HEK293 (cell line): ENCODE results near the gene ALOX5AP.

Source experiments
- CTCF ChIA-PET: fragments of 350-600 bp; formaldehyde crosslinking; extraction: SDS; loops from one replicate; lab custom pipeline; 2021; ENCODE audit warnings: antibody characterized with exemption; lab: Yijun Ruan, JAX
- POLR2A ChIA-PET: fragments of 300-600 bp; formaldehyde crosslinking; extraction: SDS; loops from one replicate; lab custom pipeline; 2020; ENCODE audit warnings: antibody characterized with exemption, inconsistent platforms; lab: Yijun Ruan, JAX
- H3K27ac ChIP-seq: fragments of 200-500 bp; sonication (Bioruptor generic); 2 replicates; pipeline ENCODE4 v1.5.1; 2014; ENCODE audit warnings: low read depth, low read length, control low read depth, inconsistent platforms; ENCODE audit errors: extremely low read depth
- H3K36me3 ChIP-seq, 2 experiments: fragments of 200-500 bp in 1 of 2; sonication (Bioruptor generic) in 1 of 2; 1 replicate in 1 of 2; 2 replicates in 1 of 2; pipeline ENCODE4 v1.5.1; 2014 to 2017; ENCODE audit warnings: inconsistent platforms in 2 of 2, low read length in 2 of 2; ENCODE audit not compliant: control insufficient read depth in 2 of 2, insufficient read depth in 1 of 2
- H3K4me1 ChIP-seq: fragments of 200-500 bp; sonication (Bioruptor generic); 2 replicates; pipeline ENCODE4 v1.5.1; 2014; ENCODE audit warnings: mild to moderate bottlenecking, low read length, inconsistent platforms; ENCODE audit not compliant: control insufficient read depth, insufficient read depth
- H3K4me3 ChIP-seq: 2 replicates; pipeline ENCODE4 v1.5.1; 2011; ENCODE audit warnings: low read depth, mild to moderate bottlenecking, control low read depth, low read length, moderate library complexity
- H3K9me3 ChIP-seq: fragments of 200-500 bp; sonication (Bioruptor generic); 2 replicates; pipeline ENCODE4 v1.5.1; 2014; ENCODE audit warnings: low read depth, low read length, inconsistent platforms; ENCODE audit not compliant: control insufficient read depth, insufficient read depth
- BCL6B ChIP-seq: fragments of 450-650 bp; formaldehyde crosslinking; IDR thresholded peaks from 2 replicates; pipeline ENCODE4 v1.5.1; 2017; ENCODE audit warnings: missing biosample characterization, missing genetic modification characterization
- FEZF1 ChIP-seq: fragments of 450-650 bp; formaldehyde crosslinking; IDR thresholded peaks from 2 replicates; pipeline ENCODE4 v1.5.1; 2016; ENCODE audit warnings: missing biosample characterization, missing genetic modification characterization
- IKZF3 ChIP-seq: fragments of 450-650 bp; IDR thresholded peaks from 2 replicates; pipeline ENCODE4 v1.5.0; 2018; ENCODE audit warnings: missing biosample characterization, mild to moderate bottlenecking, missing genetic modification characterization, moderate library complexity
- OSR2 ChIP-seq: fragments of 450-650 bp; formaldehyde crosslinking; IDR thresholded peaks from 2 replicates; pipeline ENCODE4 v1.5.1; 2016; ENCODE audit warnings: missing biosample characterization, missing genetic modification characterization
- SCRT1 ChIP-seq: fragments of 450-650 bp; formaldehyde crosslinking; IDR thresholded peaks from 2 replicates; pipeline ENCODE4 v1.5.1; 2016; ENCODE audit warnings: missing biosample characterization, missing genetic modification characterization, borderline replicate concordance
- ZBTB26 ChIP-seq: fragments of 450-650 bp; formaldehyde crosslinking; optimal IDR thresholded peaks from 2 replicates; pipeline ENCODE3; 2016; ENCODE audit warnings: missing biosample characterization, mild to moderate bottlenecking, missing genetic modification characterization
- ZFHX2 ChIP-seq: fragments of 450-650 bp; formaldehyde crosslinking; conservative IDR thresholded peaks from 2 replicates; pipeline ENCODE4 v1.5.1; 2016; ENCODE audit warnings: missing biosample characterization, missing genetic modification characterization
- ZFP3 ChIP-seq: fragments of 450-650 bp; formaldehyde crosslinking; IDR thresholded peaks from 2 replicates; pipeline ENCODE4 v1.5.1; 2016; ENCODE audit warnings: low read depth, missing biosample characterization, missing genetic modification characterization
- ZIC2 ChIP-seq: fragments of 450-650 bp; formaldehyde crosslinking; IDR thresholded peaks from 2 replicates; pipeline ENCODE4 v1.5.1; 2016; ENCODE audit warnings: missing biosample characterization, missing genetic modification characterization
- ZNF148 ChIP-seq: fragments of 450-650 bp; formaldehyde crosslinking; IDR thresholded peaks from 2 replicates; pipeline ENCODE4 v1.5.0; 2017; ENCODE audit warnings: missing biosample characterization, missing genetic modification characterization, borderline replicate concordance
- ZNF169 ChIP-seq: fragments of 450-650 bp; formaldehyde crosslinking; IDR thresholded peaks from 2 replicates; pipeline ENCODE4 v1.5.1; 2016; ENCODE audit warnings: missing biosample characterization, missing genetic modification characterization
- ZNF335 ChIP-seq: fragments of 450-650 bp; formaldehyde crosslinking; conservative IDR thresholded peaks from 2 replicates; pipeline ENCODE4 v1.5.1; 2016; ENCODE audit warnings: missing biosample characterization, missing genetic modification characterization
- ZNF416 ChIP-seq: fragments of 450-650 bp; formaldehyde crosslinking; IDR thresholded peaks from 2 replicates; pipeline ENCODE4 v1.5.1; 2016; ENCODE audit warnings: missing biosample characterization, missing genetic modification characterization
- ZNF423 ChIP-seq: fragments of 450-650 bp; formaldehyde crosslinking; IDR thresholded peaks from 2 replicates; pipeline ENCODE4 v1.5.1; 2016; ENCODE audit warnings: missing biosample characterization, missing genetic modification characterization
- ZNF433 ChIP-seq: fragments of 450-650 bp; formaldehyde crosslinking; IDR thresholded peaks from 2 replicates; pipeline ENCODE4 v1.5.1; 2016; ENCODE audit warnings: missing biosample characterization, missing genetic modification characterization, low read depth
- ZNF548 ChIP-seq: fragments of 450-650 bp; formaldehyde crosslinking; IDR thresholded peaks from 2 replicates; pipeline ENCODE4 v1.5.1; 2016; ENCODE audit warnings: missing biosample characterization, missing genetic modification characterization
- ZNF571 ChIP-seq: fragments of 450-650 bp; formaldehyde crosslinking; IDR thresholded peaks from 2 replicates; pipeline ENCODE4 v1.5.0; 2017; ENCODE audit warnings: missing biosample characterization, missing genetic modification characterization
- ZNF654 ChIP-seq: fragments of 450-650 bp; formaldehyde crosslinking; IDR thresholded peaks from 2 replicates; pipeline ENCODE4 v1.5.1; 2016; ENCODE audit warnings: low read depth, missing biosample characterization, missing genetic modification characterization
- ZNF660 ChIP-seq: fragments of 450-650 bp; IDR thresholded peaks from 2 replicates; pipeline ENCODE4 v1.5.1; 2018; ENCODE audit warnings: missing biosample characterization, mild to moderate bottlenecking, missing genetic modification characterization
- ZNF664 ChIP-seq: fragments of 450-650 bp; formaldehyde crosslinking; IDR thresholded peaks from 2 replicates; pipeline ENCODE4 v1.5.1; 2016; ENCODE audit warnings: missing biosample characterization, missing genetic modification characterization
- ZNF670 ChIP-seq: fragments of 450-650 bp; formaldehyde crosslinking; IDR thresholded peaks from 2 replicates; pipeline ENCODE4 v1.5.1; 2016; ENCODE audit warnings: missing biosample characterization, missing genetic modification characterization, low read depth
- ZNF707 ChIP-seq: fragments of 450-650 bp; formaldehyde crosslinking; IDR thresholded peaks from 2 replicates; pipeline ENCODE4 v1.5.1; 2016; ENCODE audit warnings: missing biosample characterization, missing genetic modification characterization
- ZSCAN23 ChIP-seq: fragments of 450-650 bp; formaldehyde crosslinking; IDR thresholded peaks from 2 replicates; pipeline ENCODE4 v1.5.1; 2016; ENCODE audit warnings: missing biosample characterization, missing genetic modification characterization
- TF ChIP-seq, protein P1 (sequence below): fragments of 450-650 bp; formaldehyde crosslinking; IDR thresholded peaks from 2 replicates; pipeline ENCODE4 v1.5.1; 2016; ENCODE audit warnings: missing biosample characterization, missing genetic modification characterization, borderline replicate concordance
- TF ChIP-seq, protein P2 (sequence below): fragments of 450-650 bp; formaldehyde crosslinking; IDR thresholded peaks from 2 replicates; pipeline ENCODE4 v1.5.1; 2016; ENCODE audit warnings: missing biosample characterization, missing genetic modification characterization

ALOX5AP gene

DNA sequence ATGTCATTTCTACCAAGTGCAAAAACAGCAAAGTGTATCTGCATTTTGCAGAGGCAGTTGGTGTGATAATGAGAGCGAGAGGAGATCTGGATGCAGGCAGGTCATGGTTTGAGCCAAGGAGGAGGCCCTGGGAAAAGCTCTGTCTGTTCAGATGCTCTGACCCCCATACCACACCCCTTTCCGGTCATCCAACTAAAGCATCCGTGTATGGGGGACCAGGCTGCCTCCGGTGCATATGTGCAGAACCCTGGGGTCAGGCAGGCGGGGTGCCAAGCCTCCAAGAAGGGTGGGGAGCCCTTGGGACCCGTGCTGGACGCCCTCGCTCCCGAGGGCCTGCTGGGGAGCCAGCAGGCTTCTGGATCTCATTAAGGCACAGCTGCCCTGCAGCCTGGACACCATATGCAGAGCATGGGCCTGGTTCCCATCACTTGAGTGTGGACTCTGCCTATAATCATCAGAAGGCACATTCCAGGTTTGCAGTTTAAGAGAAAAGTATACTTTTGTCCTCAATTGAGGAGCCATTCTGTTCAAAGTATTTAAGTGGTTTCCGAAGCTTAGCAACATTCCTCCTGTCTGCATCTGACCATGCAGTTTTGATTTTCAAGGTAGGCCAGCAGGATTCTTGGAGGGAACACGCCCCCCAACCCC is 56.1 kb downstream of the ALOX5AP start:
- Histone ChIP-seq H3K27ac (no peak overlapping the region), H3K4me3 (no peak overlapping the region), H3K36me3 (no peaks in the 10 kb centered on the region), H3K9me3 (no peaks in the 10 kb centered on the region), H3K4me1 (no peaks in the 10 kb centered on the region)
- ChIA-PET CTCF (interaction anchor here (1.4 kb wide), 1 partner anchor 11 kb away, joined by 3 read pairs; no protein-coding TSS in a partner anchor), POLR2A (no interaction called here)
- TF ChIP-seq OSR2 (tag by site-specific recombination): no peak
- TF ChIP-seq BCL6B (tag by site-specific recombination): no peak
- TF ChIP-seq ZNF660 (tag by site-specific recombination): no peak
- TF ChIP-seq, protein P1, sequence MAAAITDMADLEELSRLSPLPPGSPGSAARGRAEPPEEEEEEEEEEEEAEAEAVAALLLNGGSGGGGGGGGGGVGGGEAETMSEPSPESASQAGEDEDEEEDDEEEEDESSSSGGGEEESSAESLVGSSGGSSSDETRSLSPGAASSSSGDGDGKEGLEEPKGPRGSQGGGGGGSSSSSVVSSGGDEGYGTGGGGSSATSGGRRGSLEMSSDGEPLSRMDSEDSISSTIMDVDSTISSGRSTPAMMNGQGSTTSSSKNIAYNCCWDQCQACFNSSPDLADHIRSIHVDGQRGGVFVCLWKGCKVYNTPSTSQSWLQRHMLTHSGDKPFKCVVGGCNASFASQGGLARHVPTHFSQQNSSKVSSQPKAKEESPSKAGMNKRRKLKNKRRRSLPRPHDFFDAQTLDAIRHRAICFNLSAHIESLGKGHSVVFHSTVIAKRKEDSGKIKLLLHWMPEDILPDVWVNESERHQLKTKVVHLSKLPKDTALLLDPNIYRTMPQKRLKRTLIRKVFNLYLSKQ: no peak
- TF ChIP-seq ZNF654 (tag by site-specific recombination): no peak
- no peak for TF ChIP-seq ZFP3 (tag by site-specific recombination)
- TF ChIP-seq ZNF423 (tag by site-specific recombination): no peak
- no peak for TF ChIP-seq ZNF707 (tag by site-specific recombination)
- TF ChIP-seq, all 188 proteins: peak for 0

- no peak overlapping the region; the same call in 1 of the 2 replicates for H3K27ac ChIP-seq
- POLR2A ChIA-PET: no interaction called here
- TF ChIP-seq ZNF148 (tag by site-specific recombination) (no peak), IKZF3 (tag by site-specific recombination) (0 out of 2 replicates have a peak, but pooled peaks have one; percentile 14), ZNF664 (0 out of 2 replicates have a peak, but pooled peaks have one; percentile 19), ZNF670 (no peak), ZNF571 (no peak), SCRT1 (no peak), ZNF169 (no peak), ZNF335 (tag by site-specific recombination) (no peak), ZIC2 (tag by site-specific recombination) (peak; percentile 92), FEZF1 (tag by site-specific recombination) (peak; percentile 25; the same call in 1 of the 2 replicates), ZNF416 (tag by site-specific recombination) (no peak), ZSCAN23 (tag by site-specific recombination) (no peak), ZFHX2 (tag by site-specific recombination) (no peak), ZNF433 (tag by site-specific recombination) (no peak), ZBTB26 (tag by site-specific recombination) (peak; percentile 45), ZNF548 (tag by site-specific recombination) (no peak)
- TF ChIP-seq, protein P2, sequence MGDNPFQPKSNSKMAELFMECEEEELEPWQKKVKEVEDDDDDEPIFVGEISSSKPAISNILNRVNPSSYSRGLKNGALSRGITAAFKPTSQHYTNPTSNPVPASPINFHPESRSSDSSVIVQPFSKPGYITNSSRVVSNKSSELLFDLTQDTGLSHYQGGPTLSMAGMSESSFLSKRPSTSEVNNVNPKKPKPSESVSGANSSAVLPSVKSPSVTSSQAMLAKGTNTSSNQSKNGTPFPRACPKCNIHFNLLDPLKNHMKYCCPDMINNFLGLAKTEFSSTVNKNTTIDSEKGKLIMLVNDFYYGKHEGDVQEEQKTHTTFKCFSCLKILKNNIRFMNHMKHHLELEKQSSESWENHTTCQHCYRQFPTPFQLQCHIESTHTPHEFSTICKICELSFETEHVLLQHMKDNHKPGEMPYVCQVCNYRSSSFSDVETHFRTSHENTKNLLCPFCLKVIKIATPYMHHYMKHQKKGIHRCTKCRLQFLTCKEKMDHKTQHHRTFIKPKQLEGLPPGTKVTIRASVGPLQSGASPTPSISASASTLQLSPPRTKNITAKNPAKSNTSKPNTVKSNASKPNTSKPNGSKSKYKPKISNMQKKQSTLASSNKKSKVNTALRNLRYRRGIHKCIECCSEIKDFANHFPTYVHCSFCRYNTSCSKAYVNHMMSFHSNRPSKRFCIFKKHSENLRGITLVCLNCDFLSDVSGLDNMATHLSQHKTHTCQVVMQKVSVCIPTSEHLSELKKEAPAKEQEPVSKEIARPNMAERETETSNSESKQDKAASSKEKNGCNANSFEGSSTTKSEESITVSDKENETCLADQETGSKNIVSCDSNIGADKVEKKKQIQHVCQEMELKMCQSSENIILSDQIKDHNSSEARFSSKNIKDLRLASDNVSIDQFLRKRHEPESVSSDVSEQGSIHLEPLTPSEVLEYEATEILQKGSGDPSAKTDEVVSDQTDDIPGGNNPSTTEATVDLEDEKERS (tag by site-specific recombination): no peak
Measured at GRCh38 chr13:30792285-30793000, 57.1 kb downstream of the ALOX5AP start.

More at GRCh38 chr13:30792285-30793000, 57.1 kb downstream of the ALOX5AP start:
- H3K36me3 ChIP-seq: no peaks in the 10 kb centered on the region
- H3K4me1 ChIP-seq: no peaks in the 10 kb centered on the region
- no peak overlapping the region for H3K4me3 ChIP-seq
- no peaks in the 10 kb centered on the region for H3K9me3 ChIP-seq
- CTCF ChIA-PET: interaction anchor here (0.6 to 1.4 kb wide), 5 partner anchors 12 to 268 kb away, joined by 3 to 5 read pairs (median 4); no protein-coding TSS in a partner anchor
